RCC 7860 (cell line): Measurements from ENCODE around the gene MMP20.
A peak's percentile ranks its signal among the peaks of the same experiment; 100 is the strongest.

Source experiments
- DNase-seq: peaks from one replicate; pipeline ENCODE4 v3.0.0-alpha.2; 2015; ENCODE audit warnings: low spot score
- FAIRE-seq: peaks from 2 replicates; lab custom pipeline; 2012; peaks lifted over from hg19 to GRCh38; lab: Jason Lieb, UNC

Gene MMP20

GRCh38 chr11:102623128-102623527, 2.0 kb downstream of the MMP20 start:
- FAIRE-seq (no peak), DNase-seq (no peak)

- FAIRE-seq (no peak), DNase-seq (no peak)
These were observed 2.9 kb downstream of the MMP20 start for GRCh38 chr11:102622258-102622657.

- FAIRE-seq, result no peak
- no peak for DNase-seq
These were observed 4.1 kb downstream of the MMP20 start for GRCh38 chr11:102620818-102621561.

- no peak for FAIRE-seq
- DNase-seq, result no peak
These were observed 5.0 kb downstream of the MMP20 start for GRCh38 chr11:102620179-102620578.

DNA sequence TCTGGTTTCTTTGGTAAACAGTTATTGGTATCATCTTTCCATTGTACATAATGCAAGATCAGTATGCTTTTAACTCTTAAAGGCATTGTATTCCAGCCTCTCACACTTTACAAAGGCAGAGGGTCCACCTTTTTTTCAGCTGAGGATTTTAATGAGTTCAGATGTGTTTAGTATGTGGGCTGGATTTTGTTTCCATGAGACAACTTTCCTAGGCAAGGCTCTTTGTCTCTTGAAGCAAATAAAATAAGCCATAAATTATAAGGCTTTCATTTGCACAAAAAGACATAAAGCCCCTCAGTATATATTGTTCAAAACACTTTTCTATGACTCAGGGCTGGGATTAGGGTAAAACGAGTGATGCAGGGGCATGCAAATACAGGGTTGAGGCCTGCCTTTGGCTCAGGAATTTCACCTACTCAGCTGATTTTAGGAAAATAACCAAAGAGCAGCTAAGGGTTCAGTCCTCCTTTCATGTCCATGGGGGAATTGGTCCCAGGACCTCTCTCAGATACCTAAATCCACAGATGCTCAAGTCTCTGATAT, 7.6 kb downstream of the MMP20 start:
- DNase-seq (no peak), FAIRE-seq (no peak)

DNA sequence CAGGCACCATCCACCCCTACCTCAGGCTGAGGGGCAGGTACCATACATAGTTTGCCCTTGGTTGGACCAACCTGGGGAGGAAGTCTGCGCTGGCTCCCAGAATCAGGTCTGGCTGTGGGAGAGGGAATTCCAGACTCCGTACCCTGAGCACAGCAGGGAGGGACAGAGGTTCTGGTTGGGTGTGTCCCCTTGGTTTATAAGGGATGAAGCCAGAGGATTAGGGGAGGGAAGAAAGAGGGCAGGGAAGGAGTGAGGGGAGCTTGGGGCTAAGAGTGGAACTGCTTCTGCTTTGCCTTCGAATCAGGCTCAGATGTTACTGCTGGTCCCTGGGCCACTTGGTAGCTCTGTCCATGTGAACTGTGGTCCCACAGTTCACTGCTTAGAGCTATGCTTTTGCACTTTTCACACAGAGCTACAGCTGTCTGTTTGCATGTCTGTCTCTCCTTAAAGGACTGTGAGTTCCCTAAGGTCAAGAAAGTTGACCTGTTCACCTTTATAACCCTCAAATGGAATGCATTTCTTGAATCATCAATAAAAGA, 9.2 kb downstream of the MMP20 start:
- DNase-seq (no peak), FAIRE-seq (no peak)

DNA sequence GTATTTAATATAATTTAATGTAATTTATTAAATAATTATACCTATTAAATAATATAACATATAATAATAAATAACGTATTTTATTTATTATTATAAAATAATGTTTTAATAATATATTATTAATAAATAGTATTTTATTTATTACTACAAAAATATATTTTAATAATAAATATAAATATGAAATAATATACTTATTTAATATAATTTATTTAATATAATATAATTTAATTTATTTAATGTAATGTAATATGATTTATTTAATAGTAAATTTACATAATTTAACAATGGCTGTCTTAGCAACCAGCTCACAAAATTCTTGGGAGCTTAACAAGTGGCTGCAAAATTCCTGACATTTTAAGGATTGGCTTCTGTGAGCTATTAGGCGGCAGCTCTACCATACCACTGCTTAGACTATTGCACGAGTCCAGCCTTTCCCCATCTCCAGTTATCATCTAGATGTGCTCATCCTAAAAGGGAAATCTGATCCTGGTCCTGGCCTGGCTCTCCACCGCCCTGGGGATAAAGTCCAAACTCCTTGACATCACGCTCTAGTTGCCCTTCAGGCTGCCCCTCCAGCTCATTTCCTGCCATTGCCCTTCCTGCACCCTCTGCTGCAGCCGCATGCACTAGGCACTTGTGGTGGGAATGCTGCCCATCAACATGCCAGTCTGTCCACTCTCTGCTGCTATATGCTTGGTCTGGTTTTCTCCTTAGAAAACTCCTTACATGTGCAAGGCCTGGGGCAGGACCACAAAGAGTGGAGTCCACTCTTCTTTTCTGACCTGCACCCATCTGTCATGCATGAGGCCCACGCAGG, 9.8 kb downstream of the MMP20 start:
- FAIRE-seq, result peak; percentile 98
- DNase-seq, result no peak

GRCh38 chr11:102614485-102614884, 10.6 kb downstream of the MMP20 start:
- DNase-seq (peak; percentile 11), FAIRE-seq (no peak)

DNA sequence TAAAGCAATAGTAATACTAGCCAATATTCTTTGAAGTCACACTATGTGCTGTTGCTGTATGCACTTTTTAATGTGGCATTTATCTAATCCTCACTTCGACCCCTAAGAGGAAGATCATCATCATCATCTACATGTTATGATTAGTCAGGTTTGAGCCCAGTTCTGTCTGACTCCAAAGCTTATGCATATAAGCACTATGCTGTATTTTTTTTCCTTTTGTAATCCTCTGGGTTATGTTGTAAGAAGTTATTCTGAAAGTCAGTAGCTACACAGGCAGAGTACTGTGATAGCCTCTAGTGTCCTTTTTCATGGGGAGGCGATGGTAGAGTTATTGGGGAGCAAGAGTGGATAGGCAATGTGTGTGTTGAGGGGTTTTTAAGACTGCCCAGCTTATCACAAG, 11.1 kb downstream of the MMP20 start:
- FAIRE-seq, result no peak

GRCh38 chr11:102613450-102613849, 11.7 kb downstream of the MMP20 start:
- DNase-seq, result no peak
- no peak for FAIRE-seq

More for the DNA sequence above, 11.1 kb downstream of the MMP20 start:
- DNase-seq, result no peak

- no peak for FAIRE-seq
These were observed 13.8 kb downstream of the MMP20 start for GRCh38 chr11:102611291-102611690.

DNA sequence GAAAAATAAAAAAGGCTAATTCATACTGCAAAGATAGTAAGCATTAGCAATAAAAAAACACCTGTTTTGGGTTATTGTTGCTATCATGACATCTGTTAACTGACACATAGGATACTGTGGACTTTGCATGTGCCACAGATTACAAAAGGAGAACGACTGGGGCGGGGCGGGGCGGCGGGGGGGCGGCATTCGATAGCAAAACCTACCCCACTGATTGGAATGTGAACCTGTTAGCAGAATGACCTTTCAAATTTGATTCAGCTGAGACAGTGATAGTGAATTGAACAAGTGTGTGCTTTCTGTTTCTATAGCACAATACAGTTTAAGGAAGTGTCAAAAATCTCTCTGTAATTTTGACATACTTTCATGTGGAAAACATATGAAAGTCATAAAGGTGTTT, 14.9 kb downstream of the MMP20 start:
- DNase-seq (no peak), FAIRE-seq (no peak)

More at GRCh38 chr11:102611291-102611690, 13.8 kb downstream of the MMP20 start:
- DNase-seq, result no peak

DNA sequence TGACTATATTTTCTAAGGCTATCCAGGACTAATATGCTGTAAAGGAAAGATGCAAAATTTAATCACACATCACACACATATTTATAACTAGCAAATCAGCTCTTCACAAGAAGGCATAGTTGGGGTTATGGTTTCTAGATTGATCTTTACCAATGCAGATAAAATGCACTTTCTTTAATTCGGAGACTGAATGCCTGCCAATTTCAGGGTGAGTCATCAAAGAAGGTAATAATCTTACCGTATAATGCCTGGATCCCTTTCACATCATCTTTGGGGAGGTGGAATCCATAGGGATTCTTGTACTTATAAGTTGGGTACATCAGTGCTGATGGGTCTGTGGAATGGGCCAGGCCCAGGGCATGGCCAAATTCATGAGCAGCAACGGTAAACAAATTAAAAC, 16.4 kb downstream of the MMP20 start:
- no peak for FAIRE-seq
- no peak for DNase-seq

DNA sequence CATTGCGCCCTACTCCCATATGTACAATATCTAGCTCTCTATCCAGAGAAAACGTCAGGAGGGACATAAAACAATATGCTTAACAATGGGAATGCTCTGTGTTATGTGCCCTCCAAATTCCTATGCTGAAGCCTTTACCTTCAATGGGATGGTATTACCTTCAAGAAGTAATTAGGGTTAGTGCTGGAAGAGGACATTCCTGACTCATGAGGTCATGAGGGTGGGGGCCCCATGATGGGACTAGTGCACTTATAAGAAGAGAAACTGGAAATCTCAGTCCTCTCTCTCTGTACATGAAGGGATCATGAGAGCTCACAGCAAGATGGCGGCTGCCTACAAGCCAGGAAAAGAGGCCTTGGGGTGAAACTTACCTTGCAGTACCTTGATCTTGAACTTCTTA, 20.3 kb downstream of the MMP20 start:
- DNase-seq (peak; percentile 37), FAIRE-seq (no peak)

- DNase-seq, result no peak
- no peak for FAIRE-seq
These were observed 21.1 kb downstream of the MMP20 start for GRCh38 chr11:102604011-102604410.

- DNase-seq, result peak; percentile 46
- no peak for FAIRE-seq
These were observed 21.6 kb downstream of the MMP20 start for GRCh38 chr11:102603576-102603975.

- peak; percentile 92 for FAIRE-seq
- DNase-seq, result peak; percentile 94
These were observed 22.0 kb downstream of the MMP20 start for GRCh38 chr11:102603091-102603490.

GRCh38 chr11:102600666-102601065, 24.5 kb downstream of the MMP20 start:
- FAIRE-seq (no peak), DNase-seq (peak; percentile 68)

- peak; percentile 95 for DNase-seq
- peak; percentile 98 for FAIRE-seq
These were observed 25.4 kb downstream of the MMP20 start for GRCh38 chr11:102599642-102600261.

DNA sequence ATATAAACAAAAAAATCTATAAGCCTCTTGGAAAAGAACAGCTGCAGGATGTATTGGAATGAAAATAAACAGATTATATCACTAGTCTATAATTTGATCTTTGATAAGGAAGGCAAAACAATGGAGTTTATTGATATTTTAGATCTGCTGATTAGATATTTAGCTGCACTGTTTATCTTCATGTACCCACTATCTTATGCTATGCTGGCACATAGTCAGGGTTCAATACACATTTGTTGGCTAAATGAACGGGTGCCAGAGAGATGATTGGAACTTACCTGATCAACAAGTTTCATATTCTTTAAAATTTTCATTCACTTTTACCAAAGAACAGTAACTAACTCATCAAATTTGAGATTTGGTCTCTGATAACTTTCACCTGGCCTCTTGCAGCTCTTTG, 26.9 kb downstream of the MMP20 start:
- FAIRE-seq, result no peak
- DNase-seq, result no peak

GRCh38 chr11:102596578-102596977, 28.6 kb downstream of the MMP20 start:
- no peak for DNase-seq
- no peak for FAIRE-seq
